Stimulated activated CD4-positive, alpha-beta T cell treated with anti-CD3 and anti-CD28 coated beads, Interleukin-1b, Interleukin-23, amount 100 ng/mL, for 4 hours (primary cell): Measurements from ENCODE around the gene GLI1.
"Not testable (repeated sequence)": the region's sequence is repeated elsewhere in the genome, so short reads cannot be mapped to it uniquely, and the experiment has no call there.

Experiments used
- DNase-seq, 2 donors: peaks; one replicate each; pipeline ENCODE4 v3.0.0-alpha.2; 2020; ENCODE audit warnings: low read depth in 2 of 2

Gene GLI1

GRCh38 chr12:57475271-57476161 is 15.9 kb downstream of the GLI1 start:
- no peak for DNase-seq

- DNase-seq: peak; percentile 55 to 67
These were observed 16.8 kb downstream of the GLI1 start for GRCh38 chr12:57476162-57476992.

- no peak for DNase-seq
These were observed 17.6 kb downstream of the GLI1 start for GRCh38 chr12:57476993-57477709.

- DNase-seq: no peak
These were observed 18.4 kb downstream of the GLI1 start for GRCh38 chr12:57477710-57478681.

- DNase-seq: no peak
These were observed 19.4 kb downstream of the GLI1 start for GRCh38 chr12:57479043-57479375.

GRCh38 chr12:57479376-57480115 is 20.0 kb downstream of the GLI1 start, which contains the start of gene ARHGAP9:
TSS of gene ARHGAP9 (minus strand) at chr12:57479866. CDS start at chr12:57479406, 460 bp downstream.
- peak in 1 of 2 donors; percentile 48 for DNase-seq

GRCh38 chr12:57481671-57482070 is 22.1 kb downstream of the GLI1 start:
- no peak for DNase-seq

GRCh38 chr12:57483466-57483865 is 23.9 kb downstream of the GLI1 start:
- DNase-seq: no peak

- no peak for DNase-seq
These were observed 26.1 kb downstream of the GLI1 start for GRCh38 chr12:57485695-57486094.

GRCh38 chr12:57487055-57487596 is 27.5 kb downstream of the GLI1 start:
- DNase-seq: no peak

GRCh38 chr12:57487597-57488401 is 28.2 kb downstream of the GLI1 start, which contains the start of gene MARS1:
TSS of gene MARS1 (plus strand) at chr12:57488068. CDS start at chr12:57488091, 23 bp downstream.
- peak; percentile 78 to 84 for DNase-seq

- no peak for DNase-seq
These were observed 29.0 kb downstream of the GLI1 start for GRCh38 chr12:57488402-57489156.

- DNase-seq: no peak
These were observed 29.6 kb downstream of the GLI1 start for GRCh38 chr12:57489157-57489641.

- no peak for DNase-seq
These were observed 30.5 kb downstream of the GLI1 start for GRCh38 chr12:57490126-57490525.

- no peak for DNase-seq
These were observed 32.1 kb downstream of the GLI1 start for GRCh38 chr12:57491393-57492280.

GRCh38 chr12:57495051-57495701 is 35.6 kb downstream of the GLI1 start:
- not testable (repeated sequence) for DNase-seq
